SW480 (cell line): ENCODE data around the gene GAPVD1.
A peak's percentile ranks its signal among the peaks of the same experiment; 100 is the strongest.
"Not testable (repeated sequence)": the region's sequence is repeated elsewhere in the genome, so short reads cannot be mapped to it uniquely, and the experiment has no call there.

Source experiments
- DNase-seq: peaks from one replicate; pipeline ENCODE4 v3.0.0-alpha.2; 2016; ENCODE audit warnings: low spot score

GAPVD1 gene

DNA sequence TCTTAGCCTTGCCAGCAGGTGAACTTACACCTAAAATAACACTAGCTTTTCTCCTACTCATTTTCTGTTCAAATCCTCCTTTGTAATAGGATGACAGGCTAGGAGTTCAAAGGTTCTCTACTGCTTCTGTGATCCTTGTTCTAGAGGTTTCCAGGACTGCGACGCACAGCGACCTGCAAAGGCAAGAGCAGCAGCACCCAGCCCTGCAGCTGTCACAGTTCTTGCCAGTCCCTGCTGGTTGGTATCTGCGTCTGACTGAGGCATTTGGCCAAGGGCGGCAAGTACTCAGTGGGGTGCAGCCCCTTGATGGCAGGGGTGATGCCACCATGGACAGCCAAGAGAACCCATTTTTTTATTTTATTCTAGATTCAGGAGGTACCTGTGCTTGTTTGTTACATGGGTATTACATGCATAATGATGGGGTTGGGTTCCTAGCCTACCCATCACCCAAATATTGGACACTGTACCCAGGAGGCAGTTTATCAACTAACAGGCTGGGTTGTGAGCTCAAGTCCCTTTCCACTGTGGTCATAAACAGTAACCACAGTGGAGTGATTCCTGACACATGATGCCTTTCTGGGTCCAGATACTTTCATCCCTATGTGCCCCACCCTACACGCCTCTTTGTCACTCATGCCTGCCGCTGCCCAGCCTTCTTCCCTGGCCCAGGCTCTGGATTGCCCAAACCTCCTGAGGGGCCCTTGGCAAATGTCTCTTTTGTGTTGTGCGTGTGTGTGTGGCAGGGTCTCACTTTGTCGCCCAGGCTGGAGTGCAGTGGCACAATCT is 111.0 kb downstream of the GAPVD1 start:
- DNase-seq, result peak; percentile 60

DNA sequence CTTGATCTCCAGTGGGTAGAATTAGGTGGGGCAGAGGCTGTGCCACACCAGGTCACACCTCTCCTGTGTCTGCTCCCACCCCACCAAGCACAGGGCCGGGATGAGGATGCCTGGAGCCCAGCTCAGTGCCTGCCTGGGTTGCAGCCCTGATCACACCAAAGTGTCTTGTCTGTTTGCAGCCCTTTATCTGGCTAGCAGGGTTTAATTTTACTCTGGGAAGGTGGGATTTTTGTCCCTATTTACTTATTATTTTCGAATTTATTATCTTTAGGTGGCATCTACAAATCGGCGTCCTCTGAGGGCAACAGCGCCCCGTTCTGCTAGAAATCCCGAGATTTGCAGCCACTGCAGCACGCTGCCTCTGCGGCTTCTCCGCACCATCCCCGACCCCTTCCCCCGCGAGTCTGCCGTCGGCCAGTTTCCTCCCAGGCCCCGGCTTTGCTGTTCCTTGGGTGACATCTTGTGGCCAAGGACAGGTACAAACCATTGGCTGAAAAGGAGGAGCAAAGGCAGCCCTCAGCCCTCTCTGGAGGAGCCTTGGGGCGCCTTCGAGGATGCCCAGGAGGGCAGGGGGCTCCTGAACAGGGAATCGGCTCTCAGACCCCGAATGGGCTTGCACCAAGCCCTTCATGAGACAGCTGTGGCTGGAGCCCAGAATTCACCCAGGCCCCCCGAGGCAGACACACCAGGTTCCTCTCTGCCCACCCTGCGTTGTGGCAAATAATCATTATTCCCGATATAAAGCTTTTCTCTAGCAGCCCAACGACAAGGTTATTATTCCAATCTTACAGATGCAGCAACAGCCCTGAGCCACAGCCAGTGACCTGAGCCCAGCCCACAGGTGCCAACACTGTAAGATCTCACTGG is 113.0 kb downstream of the GAPVD1 start:
- DNase-seq, result peak; percentile 62

DNA sequence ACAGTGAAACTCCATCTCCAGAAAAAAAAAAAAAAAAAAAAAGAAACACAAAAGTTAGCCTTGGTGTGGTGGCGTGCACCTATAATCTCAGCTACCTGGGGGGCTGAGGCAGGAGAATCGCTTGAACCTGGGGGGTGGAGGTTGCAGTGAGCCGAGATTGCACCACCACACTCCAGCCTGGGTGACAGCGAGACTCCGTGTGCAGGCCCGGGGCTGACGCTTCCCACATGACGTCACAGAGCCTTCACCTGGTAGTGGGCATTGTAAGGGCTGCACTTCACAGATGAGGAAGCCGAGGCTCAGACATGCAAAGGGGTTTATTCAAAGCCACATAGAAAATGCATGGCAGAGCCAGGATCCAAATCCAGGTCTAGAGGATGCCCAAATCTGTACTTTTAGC is 114.2 kb downstream of the GAPVD1 start:
- no peak for DNase-seq

- DNase-seq, result no peak
These were observed 114.9 kb downstream of the GAPVD1 start for GRCh38 chr9:125376261-125377226.

DNA sequence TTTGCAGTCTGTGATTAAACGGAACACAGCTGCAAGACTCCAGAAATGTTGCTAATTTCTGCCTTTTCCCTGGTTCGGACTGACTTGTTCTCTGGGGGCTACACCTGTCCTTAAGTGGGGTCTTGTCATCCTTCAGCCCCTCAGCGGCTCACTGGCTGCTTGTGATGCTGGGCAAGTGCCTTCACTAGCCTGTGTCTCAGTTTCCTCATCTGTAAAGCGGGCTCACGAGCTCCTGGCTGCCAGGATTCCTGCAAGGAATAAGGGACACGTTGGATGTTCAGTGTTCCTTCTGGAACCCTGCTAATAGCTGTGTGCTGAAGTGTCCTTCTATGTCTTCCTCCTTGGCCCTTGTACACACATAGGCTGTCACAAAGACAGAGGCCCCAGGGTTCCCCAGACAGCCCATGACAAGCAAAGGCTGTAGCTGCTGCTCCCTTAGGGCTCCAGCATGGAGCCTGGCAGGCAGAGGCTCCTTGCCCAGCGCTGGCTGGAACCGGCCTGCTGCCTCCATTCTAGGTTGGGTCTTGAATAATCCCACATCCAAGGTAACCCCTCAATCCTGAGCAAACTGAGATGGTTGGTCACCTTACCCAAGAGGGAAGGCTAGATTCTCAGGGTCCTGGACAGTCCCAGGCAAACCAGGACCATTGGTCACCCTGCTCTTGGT is 116.1 kb downstream of the GAPVD1 start:
- DNase-seq, result no peak

GRCh38 chr9:125378778-125379177 is 117.2 kb downstream of the GAPVD1 start:
- DNase-seq, result no peak

- DNase-seq, result no peak
These were observed 117.6 kb downstream of the GAPVD1 start for GRCh38 chr9:125379208-125379607.

DNA sequence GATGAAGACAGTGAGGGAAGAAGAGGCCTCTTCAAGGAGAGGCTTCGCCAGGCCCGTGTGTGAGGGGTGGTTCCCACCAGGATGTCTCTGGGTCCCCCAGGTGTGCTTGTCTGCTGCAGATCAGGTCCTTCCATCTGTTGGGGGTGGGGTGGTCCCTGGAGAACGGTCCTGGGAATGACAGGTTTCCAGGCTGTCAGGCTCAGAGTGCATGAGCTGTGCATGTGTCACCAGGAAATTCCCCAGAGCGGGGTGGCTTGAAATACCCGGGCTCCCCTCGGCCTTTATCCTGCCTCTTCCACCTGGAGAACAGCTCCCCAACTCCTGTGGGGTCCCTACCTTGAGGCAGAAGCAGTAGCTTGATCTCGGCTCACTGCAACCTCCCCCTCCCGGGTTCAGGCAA is 118.8 kb downstream of the GAPVD1 start:
- no peak for DNase-seq

DNA sequence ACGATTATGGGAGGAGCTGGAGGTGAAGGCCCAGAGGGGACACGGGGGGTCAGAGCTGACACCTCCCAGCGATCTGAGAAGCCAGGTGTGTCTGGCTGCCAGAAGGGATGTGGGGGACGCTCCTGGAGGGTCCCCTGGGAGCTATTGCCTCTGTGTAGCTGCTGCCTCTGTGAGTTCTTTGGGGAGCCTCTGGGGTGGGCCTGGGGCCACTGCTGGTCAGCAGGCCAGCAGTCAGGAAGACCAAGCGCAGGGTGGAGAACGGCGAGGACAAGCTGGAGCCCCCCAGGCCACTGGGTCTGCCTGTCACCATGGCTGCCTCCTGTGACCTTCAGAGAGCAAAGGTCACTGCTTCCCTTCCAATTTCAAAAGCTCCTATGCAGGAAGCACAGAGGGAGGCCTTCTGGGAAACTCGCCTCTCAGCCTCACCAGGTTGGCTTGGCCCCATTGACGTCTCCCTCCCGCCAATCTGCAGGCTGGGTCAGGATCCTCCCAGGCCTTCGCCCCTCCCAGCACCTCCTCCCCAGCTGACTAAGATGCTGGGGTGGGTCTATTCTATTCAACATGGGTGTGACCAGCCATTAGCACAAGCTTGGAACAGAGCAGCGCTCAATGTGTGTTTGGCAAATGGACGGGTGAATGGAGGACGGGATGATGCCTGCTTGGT is 126.4 kb downstream of the GAPVD1 start:
- no peak for DNase-seq

DNA sequence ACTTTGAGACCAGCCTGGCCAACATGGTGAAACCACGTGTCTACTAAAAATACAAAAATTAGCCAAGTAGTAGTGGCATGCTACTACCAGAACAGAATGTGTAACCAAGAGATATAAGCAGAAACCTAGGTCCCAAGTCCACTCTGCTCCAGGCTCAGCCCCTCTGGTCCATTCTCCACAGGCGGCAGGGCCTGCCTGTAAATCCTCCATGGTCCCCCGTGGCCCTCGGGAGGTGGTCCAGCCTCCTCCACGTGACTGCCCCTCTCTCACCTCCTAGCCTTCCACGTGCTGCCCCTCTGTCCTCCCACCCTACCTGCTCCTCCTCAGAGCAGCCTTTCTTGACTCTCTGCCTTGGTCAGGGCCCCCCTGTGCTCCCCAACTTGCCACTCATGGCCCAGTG is 127.4 kb downstream of the GAPVD1 start:
- DNase-seq, result no peak

- no peak for DNase-seq
These were observed 130.1 kb downstream of the GAPVD1 start for GRCh38 chr9:125391704-125392103.

- no peak for DNase-seq
These were observed 131.8 kb downstream of the GAPVD1 start for GRCh38 chr9:125393426-125393825.

- DNase-seq, result no peak
These were observed 135.2 kb downstream of the GAPVD1 start for GRCh38 chr9:125396799-125397198.

DNA sequence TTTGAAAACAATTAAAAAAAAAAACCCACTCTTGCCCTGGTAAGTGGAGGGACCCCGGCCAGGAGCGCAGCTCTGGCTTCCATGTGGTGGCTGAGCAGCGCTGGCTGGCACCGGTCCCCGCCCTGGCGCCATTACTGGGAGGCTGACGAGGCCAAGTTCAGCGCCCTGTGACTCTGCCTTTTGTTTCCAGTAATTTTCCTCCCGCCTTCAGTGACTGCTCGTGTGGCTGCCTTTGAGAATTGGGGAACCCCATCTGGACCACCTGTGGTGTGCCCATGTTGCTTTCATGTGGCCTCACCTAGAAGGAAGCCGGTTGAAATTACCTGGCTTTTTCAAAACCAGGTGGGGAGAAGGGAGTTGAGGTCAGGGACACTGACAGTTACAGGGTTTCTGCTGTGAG is 136.1 kb downstream of the GAPVD1 start:
- peak; percentile 41 for DNase-seq

DNA sequence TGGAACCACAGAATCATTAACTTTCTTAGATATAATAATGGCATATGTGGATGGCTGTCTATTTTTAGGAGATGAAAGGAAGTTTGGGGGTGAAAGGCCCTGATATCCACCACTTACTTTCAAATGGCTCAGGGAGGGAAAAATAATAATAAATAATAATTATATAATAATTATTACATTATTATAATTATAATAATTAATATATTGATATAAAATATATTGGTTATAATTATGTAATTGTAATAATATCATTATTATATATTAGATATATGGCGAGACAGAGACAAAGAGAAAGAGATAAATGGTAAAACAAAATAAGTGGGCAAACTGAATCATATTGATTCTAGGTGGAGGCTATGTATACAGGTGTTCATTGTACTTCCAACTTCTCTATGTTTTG is 136.6 kb downstream of the GAPVD1 start:
- DNase-seq, result no peak

DNA sequence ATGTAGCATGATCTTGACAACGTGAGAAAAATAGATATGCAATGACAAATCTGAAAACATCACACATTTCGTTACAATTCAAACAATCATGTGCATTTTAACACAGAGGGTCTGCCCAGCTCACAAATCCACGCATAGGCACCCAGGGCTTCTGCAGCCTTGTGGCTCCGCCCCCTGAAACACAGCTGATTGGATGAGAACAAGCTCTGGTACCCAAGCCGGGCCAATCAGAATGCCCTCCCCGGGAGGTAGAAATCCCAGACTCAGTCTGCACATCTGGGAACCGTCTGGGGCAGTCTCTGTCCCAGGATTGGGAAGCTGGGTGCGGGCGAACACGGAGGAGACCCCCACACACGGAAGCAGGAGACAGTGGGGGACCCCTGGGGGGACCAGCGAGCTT is 137.5 kb downstream of the GAPVD1 start:
- DNase-seq, result no peak

DNA sequence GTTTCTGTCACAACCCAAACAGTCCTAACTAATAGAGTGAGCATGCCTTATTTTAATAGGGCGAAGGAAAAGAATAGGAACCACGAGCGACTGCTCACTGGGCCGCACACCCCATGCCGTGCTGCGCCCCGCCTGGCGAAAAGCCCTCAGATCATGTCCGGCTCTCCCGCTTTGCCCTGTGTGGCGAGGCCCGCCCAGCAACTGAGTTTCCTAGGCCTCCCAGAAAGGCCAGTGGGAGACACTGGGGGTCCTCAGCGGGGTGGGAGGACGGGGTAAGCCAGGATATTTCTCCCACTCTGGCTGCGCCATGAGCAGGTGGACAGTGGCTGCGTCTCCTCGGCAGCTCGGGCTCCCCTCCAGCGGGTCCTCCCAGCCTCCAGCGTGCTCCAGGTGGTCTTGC is 138.0 kb downstream of the GAPVD1 start:
- no peak for DNase-seq

- not testable (repeated sequence) for DNase-seq
These were observed 138.6 kb downstream of the GAPVD1 start for GRCh38 chr9:125400232-125400631.

GRCh38 chr9:125400725-125401716 is 139.4 kb downstream of the GAPVD1 start:
- DNase-seq, result no peak

GRCh38 chr9:125404733-125405132 is 143.1 kb downstream of the GAPVD1 start:
- DNase-seq, result no peak
